Colon (tissue), 2 donors: ENCODE data around the gene LALBA.
"Not testable (repeated sequence)": the region's sequence is repeated elsewhere in the genome, so short reads cannot be mapped to it uniquely, and the experiment has no call there.

Source experiments
- FAIRE-seq: peaks from 2 replicates; lab custom pipeline; 2012; peaks lifted over from hg19 to GRCh38; lab: Jason Lieb, UNC
- donor health status: control.
- donor health status: control.

The LALBA gene

GRCh38 chr12:48527891-48528670 lies 41.8 kb downstream of the LALBA start:
- FAIRE-seq: no peak

- no peak for FAIRE-seq
Observed at GRCh38 chr12:48525332-48525731, 44.5 kb downstream of the LALBA start, which contains the start of gene OR8S1. TSS of gene OR8S1 (plus strand) at chr12:48525632. CDS start at chr12:48525632, 0 bp downstream.

- not testable (repeated sequence) for FAIRE-seq
Observed at GRCh38 chr12:48520381-48520780, 49.5 kb downstream of the LALBA start.
